Stimulated activated CD8-positive, alpha-beta memory T cell treated with anti-CD3 and anti-CD28 coated beads, Interleukin-7, amount 100 ng/mL, for 24 hours (primary cell): ENCODE results near the gene PPA1.
A peak's percentile ranks its signal among the peaks of the same experiment; 100 is the strongest.
"Not testable (repeated sequence)": the region's sequence is repeated elsewhere in the genome, so short reads cannot be mapped to it uniquely, and the experiment has no call there.

Experiments
- DNase-seq: peaks from one replicate; pipeline ENCODE4 v3.0.0-alpha.2; 2020; ENCODE audit warnings: low read depth

The PPA1 gene

GRCh38 chr10:70254778-70255328, 21.6 kb upstream of the PPA1 start:
- DNase-seq: no peak

- DNase-seq: no peak
These were observed 20.9 kb upstream of the PPA1 start for GRCh38 chr10:70253878-70254765.

- DNase-seq: no peak
These were observed 17.9 kb upstream of the PPA1 start for GRCh38 chr10:70250961-70251680.

GRCh38 chr10:70247360-70247759, 14.1 kb upstream of the PPA1 start:
- DNase-seq: no peak

DNA sequence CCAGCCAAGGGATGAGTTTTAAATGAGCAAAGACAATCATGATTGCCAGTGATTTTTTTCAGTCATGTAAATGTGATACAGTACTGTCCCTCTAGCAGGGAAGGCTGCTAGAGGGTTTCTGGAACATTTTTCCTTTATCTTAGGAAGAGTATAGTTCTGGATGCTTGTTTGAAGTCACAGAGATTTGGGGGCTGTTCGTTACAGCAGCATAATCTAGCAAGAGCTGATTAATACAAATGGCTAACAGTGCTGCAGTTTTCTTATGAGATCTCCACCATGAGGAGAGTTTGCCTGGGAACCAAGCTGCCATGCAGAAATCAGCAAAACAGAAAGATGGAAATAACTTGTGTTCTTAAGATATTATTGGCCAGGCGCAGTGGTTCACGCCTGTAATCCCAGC, 7.9 kb upstream of the PPA1 start:
- no peak for DNase-seq

DNA sequence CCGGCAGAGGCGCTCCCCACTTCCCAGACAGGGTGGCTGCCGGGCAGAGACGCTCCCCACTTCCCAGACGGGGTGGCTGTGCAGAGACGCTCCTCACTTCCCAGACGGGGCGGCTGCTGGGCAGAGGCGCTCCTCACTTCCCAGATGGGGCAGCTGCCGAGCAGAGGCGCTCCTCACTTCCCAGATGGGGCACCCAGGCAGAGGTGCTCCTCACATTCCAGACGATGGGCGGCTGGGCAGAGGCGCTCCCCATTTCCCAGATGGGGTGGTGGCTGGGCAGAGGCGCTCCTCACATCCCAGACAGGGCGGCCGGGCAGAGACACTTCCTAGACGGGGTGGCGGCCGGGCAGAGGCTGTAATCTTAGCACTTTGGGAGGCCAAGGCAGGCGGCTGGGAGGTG, 6.8 kb upstream of the PPA1 start:
- not testable (repeated sequence) for DNase-seq

- not testable (repeated sequence) for DNase-seq
These were observed 6.1 kb upstream of the PPA1 start for GRCh38 chr10:70239077-70239976.

GRCh38 chr10:70237958-70238536, 4.8 kb upstream of the PPA1 start:
- not testable (repeated sequence) for DNase-seq

GRCh38 chr10:70234668-70235447, 1.6 kb upstream of the PPA1 start:
- no peak for DNase-seq

GRCh38 chr10:70233939-70234300, 691 bp upstream of the PPA1 start:
- no peak for DNase-seq

GRCh38 chr10:70232859-70233108, 445 bp downstream of the PPA1 start:
- DNase-seq: peak; percentile 8

- peak; percentile 15 for DNase-seq
These were observed 922 bp downstream of the PPA1 start for GRCh38 chr10:70232155-70232858.

- no peak for DNase-seq
These were observed 4.7 kb downstream of the PPA1 start for GRCh38 chr10:70228491-70228890.

DNA sequence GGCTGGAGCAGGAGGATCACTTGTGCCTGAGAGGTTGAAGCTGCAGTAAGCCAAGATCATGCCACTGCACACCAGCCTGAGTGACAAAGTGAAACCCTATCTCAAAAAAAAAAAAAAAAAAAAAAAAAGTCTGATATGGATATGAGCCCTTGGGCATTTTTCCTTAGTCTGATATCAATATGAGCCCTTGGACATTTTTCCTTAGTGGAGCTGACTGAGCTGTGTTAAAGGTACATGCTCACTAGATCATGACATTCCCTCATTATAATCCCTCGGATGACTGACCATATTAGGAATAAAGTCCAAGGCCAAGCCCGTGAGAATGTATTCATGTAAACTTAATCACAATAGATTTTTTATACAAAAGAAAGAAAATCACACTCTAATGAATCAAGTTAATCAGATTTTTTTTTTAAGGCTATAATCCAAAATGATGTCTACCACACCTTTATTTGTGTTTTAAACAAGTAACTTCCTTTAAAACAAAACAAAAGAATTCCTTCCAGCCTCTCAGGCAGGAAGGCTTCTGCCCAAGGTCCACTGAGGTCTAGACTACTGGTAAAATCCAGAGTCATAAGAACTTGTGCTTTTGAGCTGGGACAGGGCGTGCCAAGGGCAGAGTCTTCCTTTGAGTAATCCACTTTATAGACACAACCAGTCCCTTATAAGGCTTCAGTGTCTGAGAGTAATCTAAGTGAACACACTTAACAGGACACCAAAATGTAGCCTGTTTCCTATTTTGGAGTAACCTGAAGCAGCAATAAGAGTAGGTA, 5.5 kb downstream of the PPA1 start:
- DNase-seq: no peak

- no peak for DNase-seq
These were observed 9.5 kb downstream of the PPA1 start for GRCh38 chr10:70223728-70224127.

DNA sequence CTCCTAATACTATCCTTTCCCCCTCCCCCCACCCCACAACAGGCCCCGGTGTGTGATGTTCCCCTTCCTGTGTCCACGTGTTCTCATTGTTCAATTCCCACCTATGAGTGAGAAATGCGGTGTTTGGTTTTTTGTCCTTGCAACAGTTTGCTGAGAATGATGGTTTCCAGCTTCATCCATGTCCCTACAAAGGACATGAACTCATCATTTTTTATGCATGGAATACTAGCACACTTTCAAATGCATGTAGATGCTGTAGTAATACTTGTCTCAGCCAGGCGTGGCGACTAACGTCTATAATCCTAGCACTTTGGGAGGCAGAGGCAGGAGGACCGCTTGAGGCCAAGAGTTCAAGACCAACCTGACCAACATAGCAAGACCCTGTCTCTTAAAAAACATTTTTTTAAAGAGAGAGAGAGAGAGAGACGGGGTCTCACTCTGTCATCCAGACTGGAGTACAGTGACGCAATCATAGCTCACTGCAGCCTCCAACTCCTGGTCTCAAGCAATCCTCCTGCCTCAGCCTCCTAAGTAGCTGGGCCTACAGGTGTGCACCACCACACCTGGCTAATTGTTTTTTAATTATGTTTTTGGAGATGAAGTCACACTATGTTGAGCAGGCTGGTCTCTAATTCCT, 10.3 kb downstream of the PPA1 start:
- DNase-seq: not testable (repeated sequence)

GRCh38 chr10:70222340-70222794, 10.9 kb downstream of the PPA1 start:
- no peak for DNase-seq

DNA sequence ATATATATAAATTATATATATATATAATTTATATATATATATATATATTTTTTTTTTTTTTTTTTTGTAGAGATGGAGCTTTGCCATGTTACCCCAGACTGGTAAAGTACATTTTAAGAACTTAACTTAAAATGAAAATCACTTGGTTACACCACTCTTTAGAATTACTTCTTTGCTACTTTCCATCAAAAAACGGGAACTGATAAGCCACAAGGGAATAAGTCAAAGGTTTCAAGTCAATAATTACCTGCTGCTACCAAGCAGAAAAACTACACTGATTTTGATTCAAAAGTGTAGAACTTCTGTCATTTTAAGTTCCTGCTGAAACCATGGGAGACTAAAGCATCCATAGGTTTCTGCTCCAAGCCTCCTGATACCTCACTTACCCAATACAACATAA, 12.2 kb downstream of the PPA1 start:
- no peak for DNase-seq

- no peak for DNase-seq
These were observed 20.4 kb downstream of the PPA1 start for GRCh38 chr10:70212879-70213278.
